ENCODE results near the gene WASHC4.

GRCh38 chr12:105089817-105090216 lies 17.7 kb upstream of the WASHC4 start:
- TF ChIP-seq, protein P1, sequence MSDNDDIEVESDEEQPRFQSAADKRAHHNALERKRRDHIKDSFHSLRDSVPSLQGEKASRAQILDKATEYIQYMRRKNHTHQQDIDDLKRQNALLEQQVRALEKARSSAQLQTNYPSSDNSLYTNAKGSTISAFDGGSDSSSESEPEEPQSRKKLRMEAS (IDR thresholded peaks at IDR 0.05): no peak
- TF ChIP-seq CTCF (IDR thresholded peaks at IDR 0.05): no peak
- TF ChIP-seq USF2 (IDR thresholded peaks at IDR 0.05): no peak
- TF ChIP-seq RCOR1 (IDR thresholded peaks at IDR 0.05; ENCODE audit: low read depth, low read length): no peak
- no peak for TF ChIP-seq FOSB (CRISPR knock-in tag; IDR thresholded peaks at IDR 0.05)
- no peak for TF ChIP-seq RAD21 (conservative IDR thresholded peaks at IDR 0.05 in 1 of 2, IDR thresholded peaks at IDR 0.05 in 1 of 2)
- TF ChIP-seq POLR2A (IDR thresholded peaks at IDR 0.05; ENCODE audit: low read length): no peak
- no peak for TF ChIP-seq NFE2L2 (conservative IDR thresholded peaks at IDR 0.05; ENCODE audit: low read length)
- TF ChIP-seq SMC3 (IDR thresholded peaks at IDR 0.05): no peak
- no peak for TF ChIP-seq CEBPB (IDR thresholded peaks at IDR 0.05)
